ENCODE results near the gene ADAP1.

ADAP1 gene

DNA sequence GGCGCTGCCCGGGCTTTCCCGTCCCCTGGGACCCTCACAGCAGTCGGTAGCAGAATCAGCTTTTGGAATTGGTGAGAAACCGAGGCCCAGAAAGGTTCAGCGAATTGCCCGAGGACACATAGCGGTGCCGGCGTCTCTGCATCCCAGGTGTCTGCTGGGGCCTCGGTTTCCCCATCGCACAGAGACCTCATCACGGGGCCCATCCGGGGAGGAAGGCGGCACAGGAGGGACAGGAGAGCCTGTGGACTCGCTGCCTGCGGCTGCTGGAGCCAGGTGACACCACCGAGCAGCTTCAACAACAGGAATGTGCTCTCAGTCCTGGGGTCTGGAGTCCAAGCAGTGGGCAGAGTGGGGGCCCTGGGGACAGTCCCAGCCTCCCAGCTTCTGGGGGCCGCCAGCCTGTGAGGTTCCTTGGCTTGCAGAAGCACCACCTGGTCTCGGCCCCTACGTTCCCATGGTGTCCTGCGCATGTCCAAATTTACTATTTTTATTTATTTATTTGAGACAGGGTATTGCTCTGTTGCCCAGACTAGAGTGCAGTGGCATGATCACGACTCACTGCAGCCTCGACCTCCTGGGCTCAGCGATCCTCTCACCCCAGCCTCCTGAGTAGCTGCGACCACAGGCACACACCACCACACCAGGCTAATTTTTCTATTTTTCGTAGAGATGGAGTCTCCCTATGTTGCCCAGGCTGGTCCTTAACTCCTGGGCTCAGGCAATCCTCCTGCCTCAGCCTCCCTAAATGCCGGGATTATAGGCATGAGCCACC lies 21.4 kb upstream of the ADAP1 start:
- TF ChIP-seq, protein P1, sequence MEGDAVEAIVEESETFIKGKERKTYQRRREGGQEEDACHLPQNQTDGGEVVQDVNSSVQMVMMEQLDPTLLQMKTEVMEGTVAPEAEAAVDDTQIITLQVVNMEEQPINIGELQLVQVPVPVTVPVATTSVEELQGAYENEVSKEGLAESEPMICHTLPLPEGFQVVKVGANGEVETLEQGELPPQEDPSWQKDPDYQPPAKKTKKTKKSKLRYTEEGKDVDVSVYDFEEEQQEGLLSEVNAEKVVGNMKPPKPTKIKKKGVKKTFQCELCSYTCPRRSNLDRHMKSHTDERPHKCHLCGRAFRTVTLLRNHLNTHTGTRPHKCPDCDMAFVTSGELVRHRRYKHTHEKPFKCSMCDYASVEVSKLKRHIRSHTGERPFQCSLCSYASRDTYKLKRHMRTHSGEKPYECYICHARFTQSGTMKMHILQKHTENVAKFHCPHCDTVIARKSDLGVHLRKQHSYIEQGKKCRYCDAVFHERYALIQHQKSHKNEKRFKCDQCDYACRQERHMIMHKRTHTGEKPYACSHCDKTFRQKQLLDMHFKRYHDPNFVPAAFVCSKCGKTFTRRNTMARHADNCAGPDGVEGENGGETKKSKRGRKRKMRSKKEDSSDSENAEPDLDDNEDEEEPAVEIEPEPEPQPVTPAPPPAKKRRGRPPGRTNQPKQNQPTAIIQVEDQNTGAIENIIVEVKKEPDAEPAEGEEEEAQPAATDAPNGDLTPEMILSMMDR (IDR thresholded peaks at IDR 0.05; ENCODE audit: extremely low read depth, missing control alignments), result no peak
- no peak for DNase-seq (ENCODE audit: low spot score)

DNA sequence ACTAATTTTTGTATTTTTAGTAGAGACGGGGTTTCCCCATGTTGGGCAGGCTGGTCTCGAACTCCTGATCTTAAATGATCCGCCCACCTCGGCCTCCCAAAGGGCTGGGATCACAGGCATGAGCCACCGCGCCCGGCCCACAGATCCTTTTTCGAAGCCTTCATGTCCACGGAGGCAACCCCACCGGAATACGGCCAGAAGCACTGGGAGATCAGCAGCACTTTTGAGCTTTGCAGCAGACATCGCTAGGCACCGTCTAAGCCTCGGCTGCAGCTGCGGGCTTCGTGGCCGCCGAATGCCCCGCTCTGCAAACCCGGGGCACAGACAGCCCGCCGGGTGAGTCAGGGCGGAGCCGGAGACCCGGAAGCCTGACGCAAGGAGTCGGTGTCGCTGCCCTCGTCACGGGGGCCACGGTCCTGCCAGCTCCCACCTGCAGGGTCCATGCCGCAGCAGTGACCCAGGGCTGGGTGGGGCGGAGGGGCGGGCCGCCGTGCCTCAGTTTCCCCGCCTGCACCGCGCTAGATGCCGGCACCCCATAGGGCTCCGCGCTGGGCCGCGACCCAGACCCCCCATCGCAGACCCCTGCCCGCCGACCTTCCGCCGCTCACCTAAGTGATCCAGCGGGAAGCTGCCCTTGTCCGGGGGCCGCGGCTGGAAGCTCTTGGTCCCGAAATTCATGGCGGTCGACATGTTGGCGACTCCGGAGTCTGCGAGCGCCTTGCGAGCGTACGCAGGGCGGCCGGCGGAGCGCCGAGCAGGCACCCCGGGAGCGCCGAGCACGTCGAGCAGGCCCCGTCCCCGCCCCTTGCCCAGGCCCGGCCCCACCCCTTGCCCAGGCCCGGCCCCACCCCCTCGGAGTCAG lies 20.6 kb upstream of the ADAP1 start, which contains the start of gene COX19:
COX19 (minus strand) TSS at position 730 of the 862 bp plus-strand sequence; CDS start at position 690, 40 bp downstream.
- DNase-seq (ENCODE audit: low spot score), result peak; percentile 97
- TF ChIP-seq, protein P1 (IDR thresholded peaks at IDR 0.05; ENCODE audit: extremely low read depth, missing control alignments), result no peak

DNA sequence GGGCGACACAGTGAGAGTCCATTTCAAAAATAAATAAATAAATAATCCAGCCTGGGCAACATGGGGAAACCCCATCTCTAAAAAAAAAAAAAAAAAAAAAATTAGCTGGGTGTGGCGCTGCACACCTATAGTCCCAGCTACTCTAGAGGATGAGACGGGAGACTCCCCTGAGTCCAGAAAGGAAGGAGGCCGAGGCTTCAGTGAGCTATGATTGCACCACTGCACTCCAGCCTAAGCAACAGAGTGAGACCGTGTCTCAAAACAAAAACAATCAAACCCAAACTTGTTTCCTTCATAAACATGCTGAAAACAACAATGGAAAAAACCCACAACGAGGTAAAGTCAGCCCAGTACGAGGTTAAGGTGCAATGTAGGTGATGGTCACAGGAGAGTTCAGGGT lies 19.7 kb upstream of the ADAP1 start:
- DNase-seq (ENCODE audit: low spot score), result no peak
- TF ChIP-seq, protein P1 (IDR thresholded peaks at IDR 0.05; ENCODE audit: extremely low read depth, missing control alignments), result no peak

DNA sequence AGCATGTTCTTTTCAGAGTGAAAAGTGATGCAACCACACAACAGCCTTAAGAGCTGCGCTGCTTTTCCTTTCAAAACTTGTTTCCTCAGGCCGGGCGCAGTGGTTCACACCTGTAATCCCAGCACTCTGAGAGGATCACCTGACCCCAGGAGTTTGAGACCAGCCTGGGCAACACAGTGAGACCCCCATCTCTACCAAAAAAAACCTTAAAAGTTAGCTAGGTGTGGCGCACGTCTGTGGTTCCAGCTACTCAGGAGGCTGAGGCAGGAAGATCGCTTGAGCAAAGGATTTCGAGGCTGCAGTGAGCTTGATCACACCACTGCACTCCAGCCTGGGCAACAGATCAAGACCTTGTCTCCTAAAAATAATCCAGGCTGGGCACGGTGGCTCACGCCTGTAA lies 18.8 kb upstream of the ADAP1 start:
- DNase-seq (ENCODE audit: low spot score), result no peak
- TF ChIP-seq, protein P1 (IDR thresholded peaks at IDR 0.05; ENCODE audit: extremely low read depth, missing control alignments), result no peak

DNA sequence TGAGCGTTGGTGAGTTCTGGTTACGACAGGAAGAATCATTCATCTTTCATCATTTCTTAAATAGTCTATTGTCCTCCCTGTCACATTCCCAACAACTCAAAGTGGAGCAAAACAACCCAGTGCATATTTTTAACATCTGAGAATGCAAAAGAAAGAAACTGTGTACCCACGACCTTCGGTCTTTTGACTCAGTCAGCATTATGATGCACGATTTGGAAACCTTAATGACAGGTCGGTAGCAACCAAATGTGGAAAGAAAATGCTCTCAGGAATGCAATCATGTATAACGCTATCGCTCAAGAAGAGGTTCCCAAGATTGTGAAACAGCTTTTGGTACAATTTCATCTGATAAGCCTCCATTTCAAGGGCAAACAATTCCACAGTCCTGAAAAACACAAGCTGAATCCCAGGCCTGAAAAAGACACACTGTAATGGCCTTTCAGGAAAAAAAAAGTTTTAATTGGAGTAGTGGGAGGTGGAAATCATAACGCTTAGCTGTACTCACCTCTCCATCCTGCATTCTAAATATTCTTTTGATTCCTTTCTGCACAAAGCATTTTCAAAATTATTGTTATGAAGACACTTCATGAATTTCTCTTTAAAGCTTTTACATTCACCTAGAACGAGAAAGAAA lies 18.3 kb upstream of the ADAP1 start:
- no peak for DNase-seq (ENCODE audit: low spot score)
- TF ChIP-seq, protein P1 (IDR thresholded peaks at IDR 0.05; ENCODE audit: extremely low read depth, missing control alignments), result no peak

DNA sequence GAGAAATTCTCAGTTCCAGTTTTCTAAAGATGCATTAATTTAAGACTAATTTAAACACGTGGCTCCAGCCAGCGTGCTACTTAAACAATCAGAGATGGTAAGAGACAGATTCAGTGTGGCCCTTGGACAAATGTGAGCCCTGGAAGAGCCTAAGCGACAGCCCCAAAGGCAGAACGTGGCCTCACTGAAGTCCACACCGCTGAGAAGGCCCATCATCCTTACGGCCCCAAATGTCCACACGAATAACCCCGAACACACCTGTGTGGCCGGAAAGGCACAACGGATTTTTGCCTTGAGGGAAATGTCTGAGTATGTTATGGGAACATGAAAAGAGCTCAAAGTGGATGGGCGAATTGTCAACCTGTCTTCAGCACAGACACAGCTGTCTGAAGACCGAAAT lies 17.6 kb upstream of the ADAP1 start:
- DNase-seq (ENCODE audit: low spot score), result no peak

More for the DNA sequence above, 17.6 kb upstream of the ADAP1 start:
- TF ChIP-seq, protein P1 (IDR thresholded peaks at IDR 0.05; ENCODE audit: extremely low read depth, missing control alignments), result no peak
